DMS114 treated with DMSO at 0.1 percent for 48 hours (cell line): Measurements from ENCODE around the gene SEC22C.

Source experiments
- DNase-seq: peaks from one replicate; lab custom pipeline; 2025; ENCODE audit not compliant: unreplicated experiment; lab: John Stamatoyannopoulos, UW

The SEC22C gene

GRCh38 chr3:42500909-42501308 lies 80.9 kb downstream of the SEC22C start:
- no peak for DNase-seq

GRCh38 chr3:42500091-42500490 lies 81.7 kb downstream of the SEC22C start:
- no peak for DNase-seq

GRCh38 chr3:42499478-42499871 lies 82.3 kb downstream of the SEC22C start:
- DNase-seq: no peak

- DNase-seq: no peak
Measured at GRCh38 chr3:42498791-42499477, 82.8 kb downstream of the SEC22C start.

GRCh38 chr3:42498034-42498433 lies 83.7 kb downstream of the SEC22C start:
- DNase-seq: no peak
